HG03442 (cell line): ENCODE results near the gene CD79B.
"Not testable (repeated sequence)": the region's sequence is repeated elsewhere in the genome, so short reads cannot be mapped to it uniquely, and the experiment has no call there.

Experiments
- ATAC-seq: cut with Tn5 transposase; IDR thresholded peaks from one replicate; pipeline ENCODE4 v1.9.1; 2021; ENCODE audit warnings: mild to moderate bottlenecking, moderate library complexity; ENCODE audit not compliant: unreplicated experiment

CD79B gene

DNA sequence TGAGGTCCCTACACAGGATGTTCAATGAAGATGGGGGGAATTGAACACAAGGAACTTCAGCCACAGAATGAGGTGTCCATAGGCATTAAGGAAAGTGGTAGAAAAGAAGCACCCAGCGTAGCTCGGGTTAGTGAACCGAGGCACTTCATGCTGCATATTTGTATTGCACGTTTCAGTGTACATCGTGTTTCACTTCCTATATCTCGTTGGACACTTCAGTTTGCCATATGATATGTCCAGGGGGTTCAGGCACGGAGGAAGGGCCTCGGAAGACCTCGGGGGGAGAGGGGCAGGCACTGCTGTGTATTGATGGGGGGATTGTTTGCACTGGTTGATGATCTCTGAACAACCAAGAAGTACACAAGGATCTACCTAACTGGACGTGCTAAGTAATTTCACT lies 16.4 kb downstream of the CD79B start:
- not testable (repeated sequence) for ATAC-seq

DNA sequence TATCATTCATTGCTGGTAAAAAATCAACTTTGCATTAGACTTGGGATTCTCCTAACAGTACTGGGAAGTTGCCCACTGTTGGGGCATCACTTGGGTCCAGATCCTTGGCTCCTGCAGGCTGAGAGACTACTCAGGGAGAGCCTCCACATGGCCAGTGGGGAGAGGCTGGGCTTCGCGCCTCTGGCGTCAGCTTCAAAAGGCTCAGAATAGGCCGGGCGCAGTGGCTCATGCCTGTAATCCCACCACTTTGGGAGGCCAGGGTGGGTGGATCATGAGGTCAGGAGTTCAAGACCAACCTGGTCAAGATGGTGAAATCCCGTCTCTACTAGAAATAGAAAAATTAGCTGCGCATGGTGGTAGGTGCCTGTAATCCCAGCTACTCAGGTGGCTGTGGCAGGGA lies 17.7 kb downstream of the CD79B start:
- no peak for ATAC-seq

DNA sequence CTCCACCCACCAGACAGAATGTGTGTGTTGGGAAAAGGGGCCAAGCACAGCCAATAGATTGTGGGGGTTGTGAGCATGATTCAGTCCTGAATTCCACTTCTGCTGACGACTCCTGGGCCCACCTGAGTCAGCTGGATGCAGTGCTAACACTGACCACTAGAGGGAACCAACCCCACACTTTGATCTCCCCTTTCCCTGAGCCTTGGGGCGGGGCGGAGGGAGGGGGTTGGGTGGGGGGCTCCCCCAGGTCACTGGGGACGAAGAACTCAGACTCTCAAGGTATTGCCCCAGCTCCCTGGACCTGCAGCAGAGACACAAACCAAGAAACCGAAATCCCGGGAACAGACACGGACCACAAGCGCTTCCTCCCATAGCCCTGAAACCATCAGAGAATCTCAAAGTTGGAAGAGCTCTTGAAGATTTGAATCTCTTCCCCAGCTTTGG lies 20.5 kb downstream of the CD79B start:
- no peak for ATAC-seq

DNA sequence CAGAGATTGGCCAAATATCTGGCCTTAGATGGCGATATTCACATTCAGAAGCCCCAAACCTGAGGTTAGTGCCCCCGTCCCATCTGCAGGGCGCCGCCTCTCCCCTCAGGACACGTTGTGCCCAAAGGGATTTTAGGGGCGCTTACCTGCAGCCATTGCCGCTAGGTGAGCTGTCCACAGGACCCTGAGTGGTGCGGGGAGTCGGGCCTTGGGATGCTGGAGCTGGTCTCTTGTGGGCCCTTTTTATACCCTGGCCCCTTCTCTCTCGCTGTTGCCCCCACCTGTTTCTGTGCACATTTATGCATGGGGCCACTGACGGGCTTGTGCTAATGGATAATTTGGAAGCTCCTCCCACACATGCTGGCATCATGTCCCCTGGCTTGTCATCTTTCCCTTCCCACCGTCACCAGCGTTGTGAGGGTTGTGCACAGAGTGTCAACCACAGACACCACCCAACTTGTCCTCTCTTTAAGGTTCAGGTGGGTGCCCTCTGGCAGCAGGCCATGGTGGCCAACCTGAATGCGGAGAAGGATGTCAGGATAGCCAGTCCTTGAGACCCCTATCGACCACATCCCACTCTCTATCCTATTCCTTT lies 21.0 kb downstream of the CD79B start, which contains the start of gene CSHL1:
Gene CSHL1, minus strand, starts transcription at position 218 of the 595 bp plus-strand sequence. Its CDS starts 62 bp downstream, at position 156.
- ATAC-seq = no peak

DNA sequence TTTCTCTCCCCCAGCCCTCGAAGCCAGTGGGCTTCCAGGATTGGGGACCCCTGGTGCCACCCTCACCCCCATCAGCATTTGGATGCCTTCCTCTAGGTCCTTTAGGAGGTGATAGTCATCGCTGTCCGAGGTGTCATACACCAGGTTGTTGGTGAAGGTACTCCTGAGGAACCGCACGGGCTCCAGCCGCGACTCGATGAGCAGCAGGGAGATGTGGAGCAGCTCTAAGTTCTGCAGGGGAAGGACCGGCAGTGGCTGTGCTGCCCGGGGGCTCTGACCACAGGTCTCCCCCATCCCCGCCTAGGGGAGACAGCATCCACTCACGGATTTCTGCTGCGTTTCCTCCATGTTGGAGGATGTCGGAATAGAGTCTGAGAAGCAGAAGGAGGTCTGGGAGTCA lies 22.0 kb downstream of the CD79B start:
- ATAC-seq = no peak

DNA sequence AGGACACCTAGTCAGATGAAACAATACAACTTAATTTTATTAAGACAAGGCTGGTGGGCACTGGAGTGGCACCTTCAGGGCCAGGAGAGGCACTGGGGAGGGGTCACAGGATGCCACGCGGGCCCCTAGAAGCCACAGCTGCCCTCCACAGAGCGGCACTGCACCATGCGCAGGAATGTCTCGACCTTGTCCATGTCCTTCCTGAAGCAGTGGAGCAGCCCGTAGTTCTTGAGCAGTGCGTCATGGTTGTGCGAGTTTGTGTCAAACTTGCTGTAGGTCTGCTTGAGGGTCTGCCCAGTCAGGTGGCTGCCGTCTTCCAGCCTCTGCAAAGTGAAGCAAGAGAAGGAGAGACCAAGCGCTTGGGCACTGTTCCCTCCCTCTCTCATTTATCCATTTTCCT lies 22.5 kb downstream of the CD79B start:
- ATAC-seq = not testable (repeated sequence)

DNA sequence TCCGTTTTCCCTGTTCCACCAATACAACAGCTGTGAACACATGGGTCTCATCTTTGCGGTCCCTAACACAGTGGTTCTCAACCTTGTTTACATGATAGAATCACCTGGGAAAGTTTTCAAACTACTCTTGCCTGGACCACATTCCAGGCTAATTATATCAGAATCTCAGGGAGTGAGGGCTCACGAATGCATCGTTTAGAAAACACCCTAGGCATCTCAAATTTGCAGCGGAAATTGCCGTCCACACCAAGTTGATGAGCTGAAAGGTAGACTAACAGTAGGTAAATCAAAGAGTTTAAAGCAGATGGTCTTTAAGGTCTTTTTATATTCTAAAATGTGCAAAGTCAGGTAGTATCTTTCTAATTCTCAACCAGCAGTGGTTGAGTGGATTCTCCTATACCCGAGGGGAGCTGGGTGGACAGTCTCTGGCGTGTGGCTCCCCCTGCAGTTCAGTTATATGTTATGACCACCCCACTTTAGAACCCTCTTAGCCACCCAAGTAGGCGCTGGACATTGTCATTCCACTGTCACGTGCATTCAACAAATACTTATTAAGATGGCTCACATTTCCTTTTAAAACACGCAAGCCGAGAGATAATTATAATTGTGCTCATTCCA lies 24.9 kb downstream of the CD79B start:
- not testable (repeated sequence) for ATAC-seq

DNA sequence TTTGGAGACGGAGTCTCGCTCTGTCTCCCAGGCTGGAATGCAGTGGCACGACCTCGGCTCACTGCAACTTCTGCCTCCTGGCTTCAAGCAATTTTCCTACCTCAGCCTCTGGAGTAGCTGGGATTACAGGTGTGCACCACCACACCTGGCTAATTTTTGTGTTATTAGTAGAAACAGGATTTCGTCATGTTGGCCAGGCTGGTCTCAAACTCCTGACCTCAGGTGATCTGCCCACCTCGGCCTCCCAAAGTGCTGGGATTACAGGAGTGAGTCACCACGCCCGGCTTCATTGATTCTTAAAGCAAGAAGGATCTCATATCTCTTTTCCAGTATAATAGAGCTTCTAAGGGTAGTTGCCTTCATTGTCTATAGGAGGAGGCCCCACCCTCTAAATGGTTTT lies 27.3 kb downstream of the CD79B start:
- not testable (repeated sequence) for ATAC-seq

DNA sequence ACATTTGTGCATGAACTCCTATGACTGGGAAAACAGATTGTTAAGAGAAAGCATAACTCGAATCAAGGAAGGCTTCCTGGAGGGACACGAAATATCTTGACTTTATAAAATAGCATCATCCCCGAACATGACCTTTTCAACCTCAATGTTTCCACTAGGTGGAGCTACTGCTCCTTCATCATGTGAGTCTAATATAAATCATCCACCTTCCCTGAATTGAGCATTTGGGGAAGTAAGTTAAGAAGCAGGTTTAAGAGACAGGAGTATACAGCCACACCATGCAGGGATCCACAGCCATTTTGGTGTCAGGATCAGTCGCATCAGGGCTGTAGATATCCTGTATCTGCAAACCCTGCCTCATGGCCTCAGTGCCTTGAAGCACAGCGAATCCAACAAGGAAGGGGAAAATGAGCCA lies 28.3 kb downstream of the CD79B start:
- ATAC-seq = not testable (repeated sequence)

DNA sequence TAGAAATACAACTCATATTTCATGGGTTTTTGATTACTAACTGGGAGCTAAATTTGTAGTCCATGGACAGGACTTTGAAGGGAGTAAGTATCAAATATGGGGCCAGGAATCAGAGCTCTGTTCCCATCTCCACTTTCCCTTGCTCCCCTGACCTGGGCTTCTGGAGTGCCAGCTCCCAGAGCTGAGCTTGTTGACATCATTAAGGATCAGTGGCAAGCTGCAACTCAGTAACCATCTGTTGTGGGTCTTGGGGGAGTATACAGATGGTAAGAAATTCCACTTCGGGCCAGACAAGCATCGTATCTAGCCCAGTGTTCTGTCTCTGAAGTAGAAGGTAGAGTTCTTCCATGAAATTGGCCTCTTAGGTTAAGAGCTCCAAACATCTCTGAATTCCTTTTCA lies 30.2 kb downstream of the CD79B start:
- ATAC-seq = not testable (repeated sequence)

DNA sequence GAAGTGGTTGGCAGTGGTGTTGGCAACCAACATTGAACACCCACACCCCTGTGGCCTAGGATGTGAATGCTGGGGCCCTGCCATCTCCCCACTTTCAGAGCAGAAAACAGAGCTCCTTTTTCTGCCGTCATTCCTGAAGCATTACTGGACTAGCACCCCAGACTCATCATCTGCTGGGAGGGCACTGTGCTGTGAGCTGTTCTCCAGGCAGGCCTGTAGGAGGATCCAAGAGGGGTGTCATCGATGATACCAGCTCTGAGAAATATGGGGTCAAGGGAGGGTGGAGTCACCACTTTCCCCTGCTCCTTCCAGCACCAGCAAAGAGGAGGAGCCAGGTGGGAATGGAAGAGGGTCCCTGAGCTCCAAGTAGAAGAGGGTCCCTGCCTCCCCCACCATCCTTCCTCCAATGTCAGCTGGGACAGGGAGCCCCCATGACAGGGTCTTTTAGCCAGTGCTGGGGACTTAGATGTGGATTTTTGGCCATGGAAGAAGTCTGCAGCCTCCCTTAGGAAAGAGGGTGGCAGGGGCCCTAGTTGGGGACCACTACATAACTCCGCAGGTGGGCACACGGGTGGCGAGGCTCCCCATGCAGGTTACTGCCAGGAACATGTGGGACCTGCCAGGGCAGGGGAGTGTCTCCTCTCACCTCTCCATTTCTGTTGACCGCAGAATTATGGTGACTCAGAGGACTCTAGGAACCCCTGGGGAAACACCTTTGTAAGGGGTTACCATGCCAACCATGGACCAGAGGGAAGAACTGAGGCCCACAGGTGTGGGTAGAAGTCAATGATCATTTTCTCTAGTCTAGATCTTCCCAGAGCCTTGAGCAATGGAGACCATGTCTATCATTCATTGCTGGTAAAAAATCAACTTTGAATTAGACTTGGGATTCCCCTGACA lies 33.0 kb downstream of the CD79B start:
- ATAC-seq = peak; percentile 43

DNA sequence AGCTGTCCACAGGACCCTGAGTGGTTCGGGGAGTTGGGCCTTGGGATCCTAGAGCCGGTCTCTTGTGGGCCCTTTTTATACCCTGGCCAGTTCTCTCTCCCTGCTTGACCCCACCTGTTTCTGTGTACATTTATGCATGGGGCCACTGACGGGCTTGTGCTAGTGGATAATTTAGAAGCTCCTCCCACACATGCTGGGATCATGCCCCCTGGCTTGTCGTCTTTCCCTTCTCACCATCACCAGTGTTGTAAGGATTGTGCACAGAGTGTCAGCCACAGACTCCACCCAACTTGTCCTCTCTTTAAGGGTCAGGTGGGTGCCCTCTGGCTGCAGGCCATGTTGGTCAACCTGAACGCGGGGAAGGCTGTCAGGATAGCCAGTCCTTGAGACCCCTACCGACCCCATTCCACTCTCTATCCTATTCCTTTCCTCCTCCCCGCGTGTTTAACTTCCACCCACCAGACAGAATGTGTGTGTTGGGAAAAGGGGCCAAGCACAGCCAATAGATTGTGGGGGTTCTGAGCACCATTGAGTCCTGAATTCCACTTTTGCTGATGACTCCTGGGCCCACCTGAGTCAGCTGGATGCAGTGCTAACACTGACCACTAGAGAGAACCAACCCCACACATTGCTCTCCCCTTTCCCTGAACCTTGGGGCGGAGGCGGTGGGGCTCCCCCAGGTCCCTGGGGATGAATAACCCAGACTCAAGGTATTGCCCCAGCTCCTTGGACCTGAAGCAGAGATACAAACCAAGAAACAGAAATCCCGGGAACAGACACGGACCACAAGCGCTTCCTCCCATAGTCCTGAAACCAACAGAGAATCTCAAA lies 35.4 kb downstream of the CD79B start, which contains the start of gene CSH1:
Gene CSH1, minus strand, starts transcription at position 51 of the 831 bp plus-strand sequence. CDS start 63 bp downstream, outside the sequence.
- not testable (repeated sequence) for ATAC-seq

DNA sequence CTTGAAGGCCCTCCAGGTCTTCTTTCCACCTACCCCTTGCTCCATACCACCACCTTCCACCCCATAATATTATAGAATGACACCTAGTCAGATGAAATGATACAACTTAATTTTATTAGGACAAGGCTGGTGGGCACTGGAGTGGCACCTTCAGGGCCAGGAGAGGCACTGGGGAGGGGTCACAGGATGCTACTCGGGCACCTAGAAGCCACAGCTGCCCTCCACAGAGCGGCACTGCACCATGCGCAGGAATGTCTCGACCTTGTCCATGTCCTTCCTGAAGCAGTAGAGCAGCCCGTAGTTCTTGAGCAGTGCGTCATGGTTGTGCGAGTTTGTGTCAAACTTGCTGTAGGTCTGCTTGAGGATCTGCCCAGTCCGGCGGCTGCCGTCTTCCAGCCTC lies 37.3 kb downstream of the CD79B start:
- ATAC-seq = not testable (repeated sequence)

DNA sequence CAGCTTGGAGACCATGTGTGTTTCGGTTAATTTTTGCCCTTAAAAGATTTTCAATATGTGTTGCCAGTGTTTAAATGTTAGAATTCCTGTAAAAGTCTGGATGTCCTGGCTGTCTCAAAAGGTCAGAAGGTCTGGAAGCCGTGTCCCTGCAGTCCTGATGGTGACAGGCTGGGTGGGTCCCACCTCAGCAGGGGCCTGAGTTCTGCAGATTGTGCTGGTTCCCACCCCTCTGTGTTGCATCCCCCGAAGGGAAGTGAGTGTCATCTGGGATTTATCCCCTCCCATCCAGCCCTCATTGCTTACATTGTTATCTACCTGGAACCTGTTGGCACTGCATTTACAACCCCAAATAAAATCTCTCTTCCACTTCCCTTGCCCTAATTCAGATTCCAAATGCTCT lies 38.1 kb downstream of the CD79B start:
- ATAC-seq = not testable (repeated sequence)

DNA sequence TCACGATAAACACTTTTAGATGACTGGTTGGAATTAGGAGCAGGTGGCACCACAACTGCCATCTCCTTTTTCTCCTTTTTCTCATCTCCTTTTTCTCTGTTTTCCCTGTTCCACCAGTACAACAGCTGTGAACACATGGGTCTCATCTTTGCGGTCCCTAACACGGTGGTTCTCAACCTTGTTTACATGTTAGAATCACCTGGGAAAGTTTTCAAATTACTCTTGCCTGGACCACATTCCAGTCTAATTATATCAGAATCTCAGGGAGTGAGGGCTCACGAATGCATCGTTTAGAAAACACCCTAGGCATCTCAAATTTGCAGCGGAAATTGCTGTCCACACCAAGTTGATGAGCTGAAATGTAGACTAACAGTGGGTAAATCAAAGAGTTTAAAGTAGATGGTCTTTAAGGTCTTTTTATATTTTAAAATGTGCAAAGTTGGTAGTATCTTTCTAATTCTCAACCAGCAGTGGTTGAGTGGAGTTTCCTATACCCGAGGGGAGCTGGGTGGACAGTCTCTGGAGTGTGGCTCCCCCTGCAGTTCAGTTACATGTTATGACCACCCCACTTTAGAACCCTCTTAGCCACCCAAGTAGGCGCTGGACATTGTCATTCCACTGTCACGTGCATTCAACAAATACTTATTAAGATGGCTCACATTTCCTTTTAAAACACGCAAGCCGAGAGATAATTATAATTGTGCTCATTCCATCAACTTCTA lies 39.7 kb downstream of the CD79B start:
- ATAC-seq = not testable (repeated sequence)

DNA sequence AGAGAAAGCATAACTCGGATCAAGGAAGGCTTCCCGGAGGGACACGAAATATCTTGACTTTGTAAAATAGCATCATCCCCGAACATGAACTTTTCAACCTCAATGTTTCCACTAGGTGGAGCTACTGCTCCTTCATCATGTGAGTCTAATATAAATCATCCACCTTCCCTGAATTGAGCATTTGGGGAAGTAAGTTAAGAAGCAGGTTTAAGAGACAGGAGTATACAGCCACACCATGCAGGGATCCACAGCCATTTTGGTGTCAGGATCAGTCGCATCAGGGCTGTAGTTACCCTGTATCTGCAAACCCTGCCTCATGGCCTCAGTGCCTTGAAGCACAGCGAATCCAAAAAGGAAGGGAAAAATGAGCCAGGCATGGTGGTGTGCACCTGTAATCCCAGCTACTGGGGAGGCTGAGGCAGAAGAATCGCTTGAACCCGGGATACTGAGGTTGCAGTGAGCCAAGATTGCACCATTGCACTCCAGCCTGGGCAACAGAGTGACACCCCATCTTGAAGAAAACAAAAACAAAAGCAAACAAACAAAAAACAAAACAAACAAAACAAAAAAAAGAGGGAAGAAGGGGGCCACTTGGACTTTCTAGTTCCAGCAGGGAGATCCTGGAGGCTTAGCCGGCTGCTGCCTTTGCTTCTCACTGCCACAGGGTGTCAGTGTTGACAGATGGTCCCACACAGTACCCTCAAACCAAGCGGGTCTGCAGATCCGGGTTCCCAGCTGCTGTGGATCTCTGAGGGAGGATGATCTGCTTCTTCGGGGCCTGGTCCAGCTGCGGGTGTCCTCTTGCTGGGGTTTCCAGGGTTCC lies 42.9 kb downstream of the CD79B start:
- not testable (repeated sequence) for ATAC-seq

DNA sequence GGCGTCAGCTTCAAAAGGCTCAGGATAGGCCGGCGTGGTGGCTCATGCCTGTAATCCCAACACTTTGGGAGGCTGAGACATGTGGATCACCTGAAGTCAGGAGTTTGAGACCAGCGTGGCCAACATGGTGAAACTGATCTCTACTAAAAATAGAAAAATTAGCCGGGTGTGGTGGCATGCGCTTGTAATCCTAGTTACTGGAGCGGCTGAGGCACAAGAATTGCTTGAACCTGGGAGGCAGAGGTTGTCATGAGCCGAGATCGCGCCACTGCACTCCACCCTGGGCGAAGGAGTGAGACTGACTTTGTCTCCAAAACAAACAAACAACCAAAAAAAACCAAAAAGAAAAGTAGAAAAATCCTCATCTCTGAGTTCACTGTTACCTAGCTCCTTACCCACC lies 47.0 kb downstream of the CD79B start:
- ATAC-seq = not testable (repeated sequence)

DNA sequence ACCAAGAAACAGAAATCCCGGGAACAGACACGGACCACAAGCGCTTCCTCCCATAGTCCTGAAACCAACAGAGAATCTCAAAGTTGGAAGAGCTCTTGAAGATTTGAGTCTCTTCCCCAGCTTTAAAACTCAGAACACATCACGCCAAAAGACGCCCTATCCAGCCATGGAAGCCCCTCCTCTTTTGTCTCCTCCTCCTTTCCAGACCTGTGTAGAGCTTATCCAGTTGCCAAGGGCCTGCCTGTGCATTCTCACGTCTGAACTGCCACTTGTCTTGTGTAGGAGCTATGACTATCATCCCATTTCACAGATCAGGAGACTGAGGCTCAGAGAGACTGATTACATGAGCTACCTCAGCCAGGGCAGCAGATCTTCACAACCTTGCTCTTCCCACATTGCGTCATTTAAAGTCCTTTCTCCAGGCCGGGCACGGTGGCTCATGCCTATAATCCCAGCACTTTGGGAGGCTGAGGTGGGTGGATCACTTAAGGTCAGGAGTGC lies 49.5 kb downstream of the CD79B start:
- ATAC-seq = not testable (repeated sequence)
